Stimulated activated CD4-positive, alpha-beta T cell treated with anti-CD3 and anti-CD28 coated beads, Interleukin-4, amount 100 ng/mL, for 24 hours (primary cell): ENCODE measurements around the gene TANC1.
A peak's percentile ranks its signal among the peaks of the same experiment; 100 is the strongest.

Experiments
- DNase-seq: peaks from one replicate; pipeline ENCODE4 v3.0.0-alpha.2; 2020

TANC1 gene

DNA sequence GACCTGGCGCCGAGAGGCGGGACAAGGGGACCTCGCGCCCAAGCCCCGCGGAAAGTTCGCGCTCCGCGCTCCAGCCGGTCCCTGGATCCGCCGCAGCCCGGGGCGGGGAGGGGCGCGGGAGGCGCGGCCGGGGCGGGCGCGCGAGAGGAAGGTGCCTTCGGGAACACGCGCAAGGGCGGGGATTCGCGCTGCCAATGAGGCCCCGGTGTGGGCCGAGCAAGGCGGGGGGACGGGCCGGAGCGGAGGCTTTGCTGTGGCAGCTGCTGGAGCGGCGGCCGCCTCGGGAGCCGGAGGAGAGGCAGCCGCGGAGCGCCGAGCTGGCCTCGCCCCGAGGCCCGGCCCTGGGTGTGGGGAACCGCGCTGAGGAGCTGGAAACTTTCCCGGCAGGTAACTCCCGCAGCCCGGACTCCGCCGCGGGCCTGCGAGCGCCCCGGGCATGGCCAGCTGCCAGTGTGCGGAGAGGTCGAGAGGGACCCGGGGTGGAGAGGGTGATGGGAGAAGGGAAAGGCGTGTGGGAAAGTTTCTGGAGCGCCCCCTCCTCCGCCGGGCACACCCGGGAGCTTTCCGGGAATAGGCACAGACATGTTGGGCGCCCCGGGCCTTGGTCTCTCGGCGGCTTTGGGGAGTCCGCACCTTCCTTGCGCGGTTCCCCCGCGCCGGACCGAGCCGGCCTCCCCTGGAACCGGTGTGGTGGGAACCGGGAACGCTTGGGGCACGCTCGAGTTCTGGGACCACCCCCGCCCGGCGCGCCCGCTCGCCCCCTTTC, at the start of gene TANC1:
Gene TANC1 (plus strand): TSS at position 245 of the 766 bp plus-strand sequence. CDS start 97,271 bp downstream, outside the sequence.
- peak; percentile 42 for DNase-seq

DNA sequence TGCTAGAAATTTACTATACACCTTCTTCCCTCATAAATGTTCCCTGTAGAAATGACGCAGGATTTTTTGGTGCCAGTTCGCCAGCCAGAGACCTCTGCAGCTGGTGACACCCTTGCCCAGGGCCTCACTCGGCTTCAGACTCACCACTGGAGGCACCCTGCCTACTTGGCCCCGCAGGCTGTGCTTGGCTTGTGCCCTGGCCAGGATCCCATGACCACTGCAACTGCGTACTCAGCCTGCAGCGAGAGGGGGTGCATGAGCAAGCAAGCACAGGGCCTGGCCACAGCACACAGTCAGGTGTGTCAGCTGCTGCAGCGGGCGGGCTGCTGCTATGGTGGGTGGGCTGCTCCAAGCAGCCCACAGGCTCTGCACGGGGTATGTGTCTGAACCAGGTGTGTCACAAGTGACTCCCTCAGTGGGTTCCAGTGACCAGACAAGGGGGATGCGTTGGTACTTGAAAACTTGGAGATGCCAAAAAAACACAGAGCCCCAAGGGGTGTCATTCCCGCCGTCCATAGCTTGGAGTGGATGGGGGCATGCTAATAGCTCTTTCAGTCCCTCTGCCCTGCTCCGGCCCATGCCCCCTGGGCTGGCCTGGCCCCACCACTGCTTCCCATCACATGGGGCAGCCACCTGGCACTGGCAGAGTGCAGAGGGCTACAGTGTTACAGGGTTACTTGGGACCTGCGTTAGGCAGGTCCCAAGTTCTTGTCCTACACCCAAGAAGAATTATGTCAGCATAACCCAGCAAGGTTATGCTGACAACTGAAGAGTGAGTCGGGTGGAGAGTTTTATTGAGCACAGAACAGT, 46.6 kb upstream of the TANC1 start:
- no peak for DNase-seq

DNA sequence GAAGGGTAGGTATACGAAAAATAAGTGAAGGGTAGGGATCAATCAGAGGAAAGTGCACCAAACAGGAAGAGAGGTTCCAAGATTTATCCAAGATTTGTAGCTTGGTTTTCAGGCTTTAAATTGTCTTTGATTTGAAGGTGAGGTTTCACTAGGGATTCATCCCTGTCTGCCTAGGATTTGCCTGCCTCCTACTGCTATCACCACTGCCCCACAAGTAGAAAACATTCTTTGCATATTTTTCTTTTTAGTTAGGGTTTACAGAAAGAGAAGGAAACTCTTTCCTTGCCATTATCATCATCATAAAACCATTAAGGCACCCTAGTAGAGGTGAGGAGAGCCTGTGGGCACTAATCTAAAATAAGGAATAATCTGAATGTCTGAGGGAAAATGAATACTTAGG, 45.8 kb upstream of the TANC1 start:
- DNase-seq: no peak

DNA sequence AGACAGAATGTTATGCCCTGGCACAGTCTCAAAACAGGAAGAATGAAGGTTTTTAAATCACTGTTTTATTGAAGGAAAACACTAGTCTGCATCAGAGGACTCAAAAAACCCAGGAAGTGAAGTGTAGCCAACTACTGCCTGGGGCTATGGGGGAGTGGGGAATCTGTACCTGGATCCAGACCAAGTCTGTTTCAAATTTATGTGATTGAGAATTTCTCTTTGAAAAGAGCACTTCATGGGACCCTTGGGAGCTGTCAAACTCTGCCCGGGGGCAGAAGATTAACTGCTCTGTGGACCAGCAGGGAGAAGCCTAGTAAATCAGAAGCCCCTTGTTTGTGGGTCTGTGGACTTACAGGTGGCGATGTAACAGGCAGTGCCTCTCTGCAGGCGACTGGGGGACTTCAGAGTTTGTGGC, 45.3 kb upstream of the TANC1 start:
- DNase-seq: no peak

DNA sequence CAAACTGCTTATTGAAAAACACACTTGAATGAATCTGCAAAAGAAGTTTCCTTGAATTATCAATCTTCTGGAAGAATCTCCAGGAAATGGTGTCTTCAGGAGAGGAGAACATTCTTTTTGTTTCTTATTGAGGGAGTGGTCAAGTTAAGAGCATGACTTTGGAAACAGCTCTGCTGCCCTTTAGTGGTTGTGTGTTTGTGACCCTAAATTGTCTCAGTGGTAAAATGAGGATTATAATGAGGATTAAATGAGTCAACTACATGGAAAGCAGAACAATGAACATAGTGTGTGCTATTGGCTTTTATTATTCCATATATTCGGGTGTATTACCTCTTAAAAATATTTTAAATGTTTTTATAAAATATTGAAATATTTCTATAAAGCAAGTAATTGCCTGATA, 44.8 kb upstream of the TANC1 start:
- DNase-seq: no peak

DNA sequence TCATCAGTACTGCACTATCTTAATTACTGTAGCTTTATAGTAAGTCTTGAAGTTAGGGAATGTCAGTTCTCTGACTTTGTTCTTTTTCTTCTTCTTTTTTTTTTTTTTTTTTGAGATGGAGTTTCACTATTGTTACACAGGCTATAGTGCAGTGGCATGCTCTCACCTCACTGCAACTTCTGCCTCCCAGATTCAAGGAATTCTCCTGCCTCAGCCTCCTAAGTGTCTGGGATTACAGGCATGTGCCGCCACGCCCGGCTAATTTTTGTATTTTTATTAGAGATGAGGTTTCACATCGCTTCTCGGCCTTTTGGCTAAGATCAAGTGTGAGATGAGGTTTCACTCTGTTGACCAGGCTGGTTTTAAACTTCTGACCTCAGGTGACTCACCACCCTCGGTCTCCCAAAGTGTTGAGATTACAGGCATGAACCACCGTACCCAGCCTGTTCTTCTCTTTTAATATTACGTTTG, 41.9 kb upstream of the TANC1 start:
- no peak for DNase-seq

DNA sequence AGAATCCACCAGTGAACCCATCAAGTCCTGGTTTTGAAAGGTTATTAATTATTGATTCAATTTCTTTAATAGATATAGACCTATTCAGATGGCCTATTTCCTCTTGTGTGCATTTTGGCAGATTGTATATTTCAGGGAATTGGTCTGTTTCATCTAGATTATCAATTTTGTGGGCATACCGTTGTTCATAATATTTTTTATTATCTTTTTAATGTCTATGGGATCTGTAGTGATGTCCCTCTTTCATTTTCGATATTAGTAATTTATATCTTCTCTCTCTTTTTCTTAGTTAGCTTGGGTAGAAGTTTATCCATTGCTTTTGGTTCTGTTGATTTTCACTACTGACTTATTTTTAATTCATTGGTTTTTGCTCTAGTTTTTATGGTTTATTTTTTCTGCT, 39.9 kb upstream of the TANC1 start:
- DNase-seq: no peak

DNA sequence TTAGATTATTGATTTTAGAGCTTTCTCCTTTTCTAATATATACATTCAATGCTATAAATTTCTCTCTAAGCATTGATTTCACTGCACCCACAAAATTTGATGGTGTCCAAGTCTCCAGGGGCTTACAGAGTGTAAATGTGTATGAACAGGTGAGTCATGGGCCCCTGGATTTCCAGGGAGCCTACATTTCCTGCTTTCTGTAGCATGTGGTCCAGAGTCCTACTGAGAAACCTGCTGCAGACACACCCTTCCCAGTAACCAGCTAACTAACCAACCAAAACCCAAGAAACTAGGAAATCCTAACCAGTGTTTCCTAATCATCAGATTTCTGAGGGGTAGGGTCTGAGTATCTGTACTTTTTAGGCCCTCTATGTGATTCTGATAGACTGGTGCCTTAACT, 39.5 kb upstream of the TANC1 start:
- DNase-seq: no peak

DNA sequence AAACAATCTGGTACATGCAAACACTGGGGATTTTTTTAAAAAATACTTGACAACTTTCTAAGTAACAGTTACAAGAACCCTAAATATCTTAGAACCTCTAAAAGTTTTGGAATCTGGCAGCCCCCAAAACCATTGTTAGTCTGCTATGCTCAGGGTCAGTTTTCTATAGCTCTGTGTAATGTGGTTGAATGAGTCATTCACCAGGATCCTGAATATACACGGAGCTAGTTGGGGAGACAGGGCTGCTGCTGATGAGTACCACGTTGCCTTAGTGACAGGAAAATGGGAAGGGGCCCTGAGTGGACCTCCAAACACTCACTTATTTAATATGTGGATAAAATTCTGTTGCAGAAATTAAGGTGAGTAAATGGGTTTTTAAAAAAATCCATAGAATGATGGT, 36.9 kb upstream of the TANC1 start:
- DNase-seq: no peak

DNA sequence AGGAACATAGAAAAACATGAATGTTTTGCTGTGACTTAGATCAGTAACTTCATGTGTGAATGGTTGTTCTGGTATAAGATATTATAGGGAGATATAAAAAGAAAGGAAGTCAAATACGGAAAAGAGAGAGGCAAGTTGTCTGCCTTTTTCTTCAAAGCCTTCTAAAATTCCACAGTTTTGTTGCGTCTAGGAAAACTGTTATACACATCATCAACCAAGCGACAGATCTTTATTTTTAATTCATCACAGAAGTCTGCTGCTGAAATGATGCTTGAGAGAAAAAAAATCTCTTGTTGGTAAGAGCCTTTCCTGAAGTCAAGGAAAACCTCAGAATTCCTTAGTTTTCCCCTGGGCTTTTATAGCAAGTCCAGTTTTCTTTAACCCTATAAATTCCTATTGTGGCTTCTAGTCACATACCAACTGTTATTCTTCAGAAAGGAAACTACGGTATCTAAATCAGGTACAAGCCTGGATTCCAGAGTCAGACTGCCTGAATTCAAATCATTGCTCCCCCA, 36.3 kb upstream of the TANC1 start:
- DNase-seq: no peak

DNA sequence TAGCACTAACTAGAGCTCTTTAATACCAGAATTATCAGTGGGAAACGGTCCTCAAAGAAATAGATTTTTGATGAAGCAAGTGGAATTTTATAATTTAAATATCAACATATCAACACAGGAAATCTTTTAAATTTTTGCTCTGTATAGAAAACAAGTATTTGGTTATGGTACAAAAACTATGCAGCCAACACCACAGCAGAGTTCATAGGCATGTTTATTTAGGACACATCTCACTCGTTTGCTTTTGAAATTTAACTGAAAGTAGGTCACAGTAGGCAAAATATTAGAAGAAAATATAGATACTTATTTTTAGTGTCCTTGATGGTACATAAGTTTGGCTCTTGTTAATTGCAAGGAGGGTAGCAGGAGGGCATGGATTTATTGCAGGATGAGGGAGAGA, 34.3 kb upstream of the TANC1 start:
- DNase-seq: no peak

DNA sequence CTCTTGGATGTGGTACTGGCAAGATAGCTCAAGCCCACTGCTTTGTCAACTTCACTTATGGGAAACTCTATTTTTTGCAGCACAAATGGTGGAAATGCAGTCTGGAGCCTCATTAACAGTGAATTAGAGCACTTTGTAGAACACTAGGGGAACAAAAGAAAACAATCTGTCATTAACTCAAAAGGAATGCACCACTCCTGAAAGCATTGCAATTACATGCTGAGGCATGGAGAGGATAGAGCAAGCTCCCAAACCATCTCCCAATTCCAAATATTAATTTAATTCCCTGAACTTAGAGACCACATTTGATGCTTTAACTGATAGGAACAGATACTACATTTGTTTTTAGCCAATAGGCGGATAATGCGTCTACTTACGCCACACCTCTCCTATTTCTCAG, 32.8 kb upstream of the TANC1 start:
- no peak for DNase-seq

DNA sequence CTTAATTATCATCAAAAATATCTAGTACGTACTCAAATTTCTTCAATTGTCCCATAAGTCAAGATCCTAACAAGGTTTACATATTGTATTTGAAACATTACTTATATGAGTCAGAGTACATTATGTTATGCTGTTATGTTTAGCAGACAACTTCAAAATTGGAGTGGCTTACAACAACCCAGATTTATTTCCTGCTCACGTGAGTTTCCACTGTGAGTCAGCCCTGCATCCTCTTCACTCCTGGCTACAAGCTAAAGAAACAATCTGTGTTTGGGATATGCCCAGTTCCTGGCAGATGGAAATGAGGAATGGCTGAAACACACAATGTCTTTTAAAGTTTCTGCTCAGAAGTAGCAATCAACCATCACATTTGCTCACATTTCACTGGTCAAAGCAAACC, 31.5 kb upstream of the TANC1 start:
- no peak for DNase-seq

DNA sequence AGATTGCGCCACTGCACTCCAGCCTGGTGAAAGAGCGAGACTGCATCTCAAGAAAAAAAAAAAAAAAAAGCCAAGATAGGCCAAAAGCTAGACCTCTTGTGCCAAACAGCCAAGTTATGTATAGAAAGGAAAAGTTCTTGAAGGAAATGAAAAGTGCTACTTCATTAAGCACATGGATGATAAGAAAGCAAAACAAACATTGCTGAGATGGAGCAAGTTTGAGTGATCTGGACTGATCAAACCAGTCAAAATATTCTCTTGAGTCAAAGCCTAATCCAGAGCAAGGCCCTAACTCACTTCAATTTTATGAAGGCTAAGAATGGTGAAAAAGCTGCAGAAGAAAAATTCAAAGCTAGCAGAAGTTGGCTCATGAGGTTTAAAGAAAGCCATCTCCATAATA, 28.1 kb upstream of the TANC1 start:
- DNase-seq: no peak

DNA sequence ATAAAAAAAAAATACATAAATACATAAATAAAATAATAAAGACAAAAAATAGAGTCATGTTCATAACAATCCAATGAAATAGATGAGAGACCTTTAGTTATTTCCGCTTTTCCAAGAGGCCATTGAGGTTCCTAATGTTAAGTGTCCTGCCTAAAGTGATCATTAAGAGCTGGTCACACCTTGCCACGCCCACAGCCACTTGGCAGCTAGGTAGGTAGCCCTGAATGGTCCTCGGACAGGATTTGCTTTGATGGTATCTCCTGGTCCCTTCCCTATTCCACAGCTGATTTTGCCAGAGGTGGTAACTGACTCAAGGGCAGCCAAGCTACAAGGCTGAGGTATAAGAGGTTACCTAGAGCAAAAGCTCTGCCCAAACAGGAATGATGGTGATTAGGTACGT, 24.5 kb upstream of the TANC1 start:
- no peak for DNase-seq

DNA sequence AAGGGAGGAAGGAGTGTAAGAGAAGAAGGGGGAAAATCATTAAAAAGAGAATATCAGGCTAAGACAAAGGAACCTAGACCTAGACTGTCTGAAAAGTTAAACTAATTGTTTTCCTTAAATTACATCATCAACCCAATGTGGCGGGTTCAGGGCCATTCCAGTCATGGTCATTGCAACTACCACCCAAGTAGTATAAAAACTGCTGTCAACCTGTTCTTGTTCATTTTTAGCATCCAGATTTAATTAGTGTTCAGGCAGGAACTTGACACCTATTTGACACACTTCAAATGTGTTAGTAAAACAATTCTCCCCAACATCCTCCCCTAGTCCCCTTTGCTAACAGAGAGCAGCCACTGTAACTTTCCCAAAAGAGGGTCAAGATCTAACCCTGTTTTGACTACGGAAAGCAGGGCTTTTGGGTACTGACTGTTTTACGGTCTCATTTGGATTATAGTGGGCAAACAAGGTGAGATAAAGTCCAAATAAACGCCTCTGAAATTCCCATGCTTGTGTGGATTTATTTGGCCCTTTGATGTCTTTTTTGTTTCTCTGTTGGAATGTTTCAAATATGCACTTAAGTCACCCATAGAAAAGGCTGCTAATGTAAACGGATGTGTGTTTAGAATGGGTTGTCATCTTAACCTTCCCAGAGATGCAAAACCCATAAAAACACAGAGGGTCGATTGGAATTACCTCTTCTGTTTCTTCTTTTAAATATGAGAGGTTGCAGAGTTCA, 19.3 kb upstream of the TANC1 start:
- no peak for DNase-seq

DNA sequence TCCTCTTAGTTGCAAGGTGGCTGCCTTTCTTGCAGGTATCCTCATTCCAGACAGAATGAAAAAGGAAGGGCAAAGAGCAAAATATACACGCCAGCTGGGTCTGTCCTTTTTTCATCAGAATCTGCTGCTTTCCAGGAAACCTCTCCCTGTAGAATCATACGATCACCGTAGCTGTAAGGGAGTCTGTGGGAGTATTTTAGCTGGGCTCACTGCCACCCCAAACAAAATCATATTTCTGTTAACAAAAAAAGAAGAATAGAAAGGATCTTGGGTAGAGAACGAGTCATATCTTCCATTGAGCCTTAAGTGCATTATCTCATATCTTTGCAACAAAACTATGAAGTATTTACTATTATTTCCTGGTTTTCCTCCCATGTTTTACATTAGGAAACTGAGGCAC, 15.0 kb upstream of the TANC1 start:
- DNase-seq: no peak

DNA sequence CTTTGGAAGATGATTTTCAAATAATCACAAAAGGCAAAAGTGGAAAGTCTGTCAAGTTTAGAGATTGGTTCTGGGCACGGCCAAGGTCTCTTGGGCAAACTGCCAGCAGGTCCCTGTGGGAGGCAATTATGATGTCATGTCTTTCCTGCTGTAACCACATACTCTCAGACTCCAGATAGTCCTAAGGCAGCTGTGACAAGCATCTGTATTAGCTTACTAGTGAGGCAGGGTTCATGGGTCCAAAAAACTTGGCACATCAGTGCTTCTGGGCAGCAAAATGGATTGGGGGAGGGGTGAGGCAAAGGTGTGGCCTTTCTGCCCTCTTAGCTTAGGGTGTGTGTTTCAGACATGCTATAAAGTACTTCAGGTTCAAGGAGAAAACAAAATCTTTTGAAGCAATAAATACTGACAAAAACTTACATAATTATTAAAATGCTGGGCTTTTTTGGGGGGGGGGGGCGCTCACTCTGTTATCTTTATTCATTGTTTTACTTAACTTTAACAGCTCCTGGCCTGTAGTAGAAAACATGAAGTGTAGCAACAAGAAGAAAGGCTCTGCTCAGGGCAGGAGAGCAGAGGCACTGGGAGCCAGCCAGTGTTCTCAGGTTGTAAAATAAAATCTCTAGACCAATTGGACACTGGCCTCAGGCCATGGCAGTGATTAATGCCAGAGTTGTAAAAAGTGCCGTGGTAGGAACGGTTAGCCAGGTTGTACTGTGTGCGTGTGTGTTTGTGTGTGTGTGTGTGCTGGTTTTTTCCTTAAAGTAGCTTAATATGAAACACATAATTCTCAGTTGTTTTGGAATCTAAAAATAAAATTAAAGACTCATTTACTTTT, 14.3 kb upstream of the TANC1 start:
- peak; percentile 37 for DNase-seq

DNA sequence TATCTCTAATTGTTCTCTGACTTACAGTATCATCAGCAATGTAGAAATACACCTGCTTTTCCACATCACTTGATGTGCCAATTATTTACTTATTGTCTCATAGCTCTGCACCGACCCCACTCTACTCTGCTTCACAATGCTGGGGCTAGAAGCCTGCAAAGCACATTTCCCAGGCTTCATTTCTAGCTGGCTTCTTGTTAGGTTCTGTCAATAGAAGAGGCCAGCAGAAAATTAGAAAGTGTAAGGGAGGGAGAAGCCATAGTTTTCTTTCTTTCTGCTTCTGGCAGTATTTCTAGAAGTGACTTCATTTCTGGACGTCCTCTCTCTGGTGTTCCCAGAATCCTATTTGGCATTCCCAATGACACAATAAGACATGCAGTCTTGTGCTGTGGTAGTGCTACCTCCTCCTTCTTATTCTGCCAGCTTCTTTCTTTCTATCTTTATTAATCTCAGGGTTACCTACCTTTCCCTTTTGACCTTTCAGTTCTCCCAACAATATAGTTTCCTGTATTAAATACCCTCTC, 12.5 kb upstream of the TANC1 start:
- DNase-seq: no peak

DNA sequence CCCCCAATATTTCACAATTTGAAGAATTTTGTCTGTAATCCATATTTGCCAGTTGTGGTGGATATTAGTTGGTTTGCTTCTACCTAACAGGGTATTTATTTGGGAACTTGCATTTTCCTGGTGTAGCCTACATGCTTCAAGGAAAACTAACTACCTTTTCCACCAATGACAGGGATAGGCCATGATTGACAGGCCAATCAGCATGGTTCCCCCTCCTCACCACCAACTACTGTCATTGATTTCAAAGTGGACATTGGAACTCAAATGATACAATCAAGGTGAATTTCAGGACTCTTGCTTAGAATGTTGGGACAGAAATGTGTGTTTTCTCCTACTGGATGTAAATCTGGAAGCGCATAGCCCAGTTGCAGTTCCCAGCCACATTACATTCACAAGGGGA, 10.1 kb upstream of the TANC1 start:
- DNase-seq: no peak

DNA sequence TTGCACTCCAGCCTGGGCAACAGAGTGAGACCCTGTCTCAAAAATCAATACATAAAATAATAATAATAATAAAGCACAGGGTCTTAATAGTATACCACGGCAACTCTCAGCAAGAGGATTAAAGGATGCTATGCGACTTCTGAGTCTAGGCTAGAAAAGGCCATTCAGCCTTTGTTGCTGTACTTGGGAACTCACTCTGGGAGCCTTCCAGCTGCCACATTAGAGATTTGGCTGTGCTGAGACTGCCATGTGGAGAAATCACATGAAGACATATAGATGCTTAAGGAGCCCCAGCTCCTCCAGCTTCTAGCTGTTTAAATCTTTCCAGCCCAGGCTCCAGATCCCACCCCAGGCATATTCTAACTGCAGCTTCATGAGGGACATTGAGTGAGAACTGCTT, 8.2 kb upstream of the TANC1 start:
- DNase-seq: no peak

DNA sequence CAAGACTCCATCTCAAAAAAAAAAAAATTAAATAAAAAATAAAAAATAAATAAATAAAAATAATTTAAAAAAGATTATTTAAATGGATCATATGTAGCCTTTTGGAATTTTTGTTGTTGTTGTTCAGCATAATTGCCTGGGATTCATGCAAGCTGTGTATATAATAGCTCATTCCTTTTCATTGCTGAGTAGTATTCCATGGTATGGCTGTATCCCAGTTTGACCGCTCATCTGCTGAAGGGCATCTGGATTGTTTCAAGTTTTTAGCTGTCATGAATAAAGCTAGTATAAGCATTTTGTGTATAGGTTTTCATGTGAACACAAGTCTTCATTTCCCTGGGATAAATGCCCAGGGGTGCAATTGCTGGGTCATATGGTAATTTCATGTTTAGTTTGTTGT, 6.4 kb upstream of the TANC1 start:
- no peak for DNase-seq
